ENCODE results near the gene PLD1.

Gene PLD1

DNA sequence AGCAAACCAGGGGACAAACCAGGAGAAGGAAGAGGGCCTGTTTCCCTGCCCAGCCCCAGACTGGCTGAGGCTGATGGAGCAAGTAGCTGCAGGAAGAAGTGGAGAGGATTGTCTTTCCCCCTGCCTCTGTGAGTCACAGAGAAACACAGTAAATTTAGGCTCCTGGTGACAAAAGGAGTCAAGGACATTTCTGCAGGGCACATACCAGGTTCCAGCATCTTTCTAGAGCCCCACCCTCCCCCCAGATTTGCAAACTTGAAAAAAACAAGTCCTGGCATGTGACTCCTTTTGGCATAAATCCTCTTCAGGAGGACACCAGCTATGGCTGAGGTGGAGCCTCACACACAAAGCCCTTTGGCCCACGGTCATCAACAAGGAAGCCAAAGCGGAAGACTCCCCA lies 17.8 kb downstream of the PLD1 start:
- DNase-seq (ENCODE audit: low spot score) = no peak

DNA sequence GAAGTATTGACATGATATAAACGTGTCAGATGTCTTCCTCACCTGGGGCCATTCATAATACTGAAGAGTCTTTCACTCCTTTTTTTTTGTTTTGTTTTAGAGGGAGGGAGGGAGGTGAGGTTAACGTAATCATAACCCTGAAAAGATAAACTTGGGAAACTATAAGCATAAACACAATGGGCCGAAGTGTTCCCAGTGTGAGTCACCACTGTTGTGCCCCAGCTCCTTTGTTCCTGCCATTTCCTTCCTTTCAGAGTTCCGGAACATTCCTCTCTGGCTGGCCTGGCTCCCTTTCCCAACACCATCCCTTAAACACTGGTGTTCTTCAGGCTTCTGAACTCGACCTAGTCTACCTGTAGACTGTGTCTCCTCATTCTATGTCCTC lies 18.6 kb downstream of the PLD1 start:
- no peak for DNase-seq (ENCODE audit: low spot score)

DNA sequence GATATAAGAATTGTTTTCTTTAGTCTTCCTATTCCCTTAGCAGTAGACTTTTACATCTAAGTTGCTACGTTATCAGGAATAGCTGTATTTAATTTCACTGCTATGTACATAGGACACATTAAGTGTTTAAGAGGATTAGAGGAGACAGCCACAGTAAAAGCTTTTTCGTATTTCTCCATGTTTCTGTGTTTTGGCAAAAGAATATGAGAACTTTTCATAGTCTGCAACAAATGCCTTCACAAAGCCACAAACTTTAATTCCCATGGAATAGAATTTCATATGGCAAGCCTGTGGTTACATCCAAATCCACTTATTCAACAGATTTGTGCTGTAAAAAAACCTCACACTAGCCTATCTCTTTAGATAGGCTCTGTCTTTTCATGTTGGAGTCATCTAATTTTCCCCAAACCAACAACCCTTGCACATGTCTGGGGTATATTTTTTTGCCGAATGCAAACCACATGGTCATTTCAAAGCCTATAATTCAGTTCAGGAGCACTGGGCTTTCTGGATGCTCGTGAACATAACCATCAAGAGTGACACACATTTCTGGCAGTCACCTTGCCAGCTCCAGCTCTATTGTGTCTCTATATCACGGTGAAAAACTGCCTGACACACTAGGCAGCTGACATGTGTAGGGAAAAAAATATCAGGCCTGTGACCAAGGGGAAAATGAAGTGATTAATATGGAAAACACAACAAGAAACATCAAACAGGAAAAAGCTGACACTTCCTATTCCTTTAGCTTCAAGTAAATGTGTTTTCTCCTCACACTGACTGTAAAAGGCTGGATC lies 19.2 kb downstream of the PLD1 start:
- DNase-seq (ENCODE audit: low spot score) = no peak

DNA sequence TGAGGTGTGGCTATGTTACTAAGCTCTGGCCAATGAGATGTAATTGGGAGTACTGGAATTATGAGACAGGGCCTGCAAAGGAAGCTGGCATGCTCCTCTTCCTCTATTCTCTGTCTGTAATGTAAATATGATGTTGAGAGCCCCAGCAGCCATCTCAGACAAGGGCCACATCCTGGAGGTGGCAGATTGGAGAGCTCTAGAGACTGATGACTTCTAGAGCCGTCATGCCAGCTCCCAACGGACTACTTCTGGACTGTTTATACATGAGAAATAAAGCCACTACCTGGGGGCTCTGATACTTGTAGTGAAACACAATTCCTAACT lies 19.7 kb downstream of the PLD1 start:
- no peak for DNase-seq (ENCODE audit: low spot score)

DNA sequence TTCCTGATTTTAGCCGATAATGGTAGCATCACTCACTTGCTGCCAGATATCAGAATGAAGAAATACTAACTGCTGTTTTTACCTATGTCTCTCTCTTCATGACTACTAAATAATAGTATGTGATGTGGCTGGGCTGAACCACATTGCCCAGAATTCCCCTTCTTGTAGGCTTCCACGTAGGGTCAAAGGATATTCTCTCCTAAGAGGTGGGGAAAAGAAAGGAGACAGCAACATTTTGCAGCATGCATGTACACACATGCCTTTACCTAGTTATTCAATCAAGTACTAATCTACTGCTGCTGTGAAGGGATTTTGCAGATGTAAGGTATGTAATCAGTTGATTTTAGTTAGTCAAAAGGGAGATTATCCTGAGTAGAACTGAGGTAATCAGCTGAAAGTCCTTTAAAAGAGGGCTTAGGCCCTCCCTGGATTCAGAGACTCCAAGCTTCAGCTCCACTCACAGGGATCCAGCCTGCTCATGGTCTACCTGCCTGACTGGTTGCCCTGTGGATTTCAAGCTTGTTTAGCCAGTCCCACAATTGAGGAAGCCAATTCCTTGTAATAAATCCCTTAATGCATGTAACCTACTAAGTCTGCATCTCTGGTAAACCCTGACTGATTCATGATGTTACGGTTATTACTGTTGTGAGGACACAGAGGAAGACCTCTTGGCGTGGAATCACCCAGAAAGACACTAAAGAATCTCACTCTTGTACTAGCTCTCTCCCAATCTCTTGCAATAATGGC lies 20.4 kb downstream of the PLD1 start:
- DNase-seq (ENCODE audit: low spot score) = no peak

DNA sequence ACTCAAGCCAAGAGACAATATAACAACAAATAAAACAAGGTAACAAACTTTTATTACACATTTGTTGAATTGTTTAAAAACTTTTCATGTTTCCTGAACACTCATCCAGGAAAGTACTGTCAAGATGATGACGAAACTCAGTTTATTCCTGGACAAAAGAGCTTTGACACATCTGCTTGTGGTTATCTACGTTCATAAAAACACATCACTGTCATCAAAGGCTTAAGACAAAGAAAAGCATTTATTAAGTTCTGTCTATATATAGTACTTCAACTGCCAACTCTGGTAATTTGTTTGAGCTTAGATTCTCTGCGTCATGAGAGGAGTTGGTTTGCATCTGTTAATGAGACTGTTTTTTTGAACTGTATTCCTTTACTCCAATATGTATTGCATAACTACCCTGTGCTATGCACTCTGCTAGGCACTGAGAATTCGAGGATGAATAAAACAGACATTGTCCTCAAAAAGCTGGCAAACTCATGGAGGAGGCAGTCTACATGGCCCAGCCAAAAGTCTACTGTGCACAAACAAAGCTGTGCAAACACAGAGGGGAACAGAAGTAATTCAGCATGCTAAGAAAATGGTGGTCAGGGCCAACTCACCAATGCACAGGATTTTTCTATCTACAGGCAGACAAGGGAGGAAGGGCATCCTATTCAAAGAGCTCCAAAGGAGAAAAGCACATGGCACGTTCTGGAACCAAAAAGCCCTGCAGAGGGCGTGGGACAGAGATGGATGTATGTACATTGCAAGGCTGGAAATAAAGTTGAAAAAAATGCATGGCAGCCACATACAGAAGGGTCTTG lies 21.5 kb downstream of the PLD1 start:
- no peak for DNase-seq (ENCODE audit: low spot score)

DNA sequence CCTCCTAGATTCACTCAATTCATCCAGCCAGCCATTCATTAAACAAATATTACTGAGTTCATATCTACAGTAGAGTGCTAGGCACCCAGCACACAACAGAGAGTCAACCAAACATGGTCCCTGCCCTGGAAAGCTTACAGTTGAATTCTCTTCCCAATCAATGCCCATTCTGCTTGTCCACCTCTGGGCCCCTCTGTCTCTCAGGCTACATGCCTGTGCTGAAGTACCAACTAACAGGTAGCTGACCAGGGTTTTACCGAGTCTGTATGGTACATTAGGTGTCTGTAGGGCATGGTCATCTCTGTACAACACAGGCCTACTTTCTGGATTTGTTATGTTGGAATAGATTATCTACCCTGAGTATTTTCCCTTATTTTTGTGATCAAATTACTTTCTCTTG lies 23.3 kb downstream of the PLD1 start:
- no peak for DNase-seq (ENCODE audit: low spot score)

DNA sequence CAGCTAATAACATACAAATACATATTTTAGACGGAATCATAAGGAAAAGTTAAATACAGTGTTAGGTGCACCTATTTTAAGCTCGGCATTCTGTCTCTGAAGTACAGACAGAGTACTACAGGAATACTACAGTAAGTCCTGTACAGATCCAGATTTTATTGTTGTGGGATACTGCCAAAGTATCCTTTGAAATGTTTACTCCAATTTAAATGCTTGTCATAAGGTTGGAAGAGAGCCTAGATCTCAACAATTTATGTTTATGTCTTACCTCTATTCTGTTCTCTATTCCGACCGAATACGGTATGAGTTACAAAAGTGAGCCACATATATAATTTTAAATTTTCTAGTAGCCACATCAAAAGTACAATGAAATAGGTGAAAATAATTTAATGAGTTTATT lies 25.3 kb downstream of the PLD1 start:
- DNase-seq (ENCODE audit: low spot score) = no peak

DNA sequence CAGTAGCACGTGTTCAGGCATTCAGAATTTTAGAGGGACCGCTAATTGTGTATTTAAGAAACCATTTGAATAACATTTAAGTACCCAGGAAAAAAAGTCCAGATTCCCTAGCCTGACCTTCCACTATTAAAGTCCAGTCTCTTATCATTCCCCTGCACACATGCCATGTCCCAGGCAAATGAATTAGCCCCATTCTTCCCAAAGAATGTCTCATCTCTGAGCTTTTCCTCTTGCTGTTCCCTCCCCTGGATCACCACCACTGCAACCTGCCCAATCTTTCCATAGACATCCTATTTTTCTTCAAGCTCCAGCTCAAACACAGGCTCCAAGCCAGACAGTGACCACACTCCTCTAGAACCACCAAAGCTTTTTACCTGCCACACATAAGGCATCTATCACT lies 25.9 kb downstream of the PLD1 start:
- DNase-seq (ENCODE audit: low spot score) = no peak

DNA sequence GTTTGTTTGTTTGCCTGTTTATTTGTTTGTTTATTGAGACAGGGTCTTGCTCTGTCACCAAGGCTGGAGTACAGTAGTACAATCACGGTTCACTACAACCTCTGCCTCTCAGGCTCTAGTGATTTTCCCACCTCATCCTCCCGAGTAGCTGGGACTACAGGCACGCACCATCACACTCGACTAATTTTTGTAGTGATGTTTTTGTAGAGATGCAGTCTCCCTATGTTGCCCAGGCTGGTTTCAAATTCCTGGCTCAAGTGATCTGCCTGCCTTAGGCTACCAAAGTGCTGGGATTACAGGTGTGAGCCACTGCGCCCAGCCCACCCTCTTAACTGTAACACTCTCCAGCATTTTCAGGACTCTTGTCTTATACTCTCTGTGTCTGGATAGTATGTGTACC lies 26.7 kb downstream of the PLD1 start:
- no peak for DNase-seq (ENCODE audit: low spot score)

DNA sequence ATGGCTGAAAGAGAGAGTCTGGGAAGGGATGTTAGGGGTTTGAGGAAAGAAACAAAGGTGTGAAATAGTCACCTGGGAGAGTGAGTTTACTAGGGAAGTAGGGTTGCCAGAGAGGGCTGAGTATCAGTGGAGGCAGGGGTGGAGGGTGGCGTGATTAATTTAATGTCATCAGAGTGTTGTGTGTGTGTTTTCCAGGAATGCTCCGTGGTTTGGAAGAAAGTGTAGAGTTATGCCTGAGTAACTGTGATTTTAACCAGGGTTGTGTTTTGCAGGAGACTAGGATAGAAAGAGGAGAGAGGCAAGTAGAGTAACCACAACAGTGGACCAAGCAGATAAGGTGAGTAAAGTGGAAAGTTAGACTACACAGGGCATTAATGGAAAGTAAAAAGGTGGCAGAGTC lies 27.2 kb downstream of the PLD1 start:
- no peak for DNase-seq (ENCODE audit: low spot score)

DNA sequence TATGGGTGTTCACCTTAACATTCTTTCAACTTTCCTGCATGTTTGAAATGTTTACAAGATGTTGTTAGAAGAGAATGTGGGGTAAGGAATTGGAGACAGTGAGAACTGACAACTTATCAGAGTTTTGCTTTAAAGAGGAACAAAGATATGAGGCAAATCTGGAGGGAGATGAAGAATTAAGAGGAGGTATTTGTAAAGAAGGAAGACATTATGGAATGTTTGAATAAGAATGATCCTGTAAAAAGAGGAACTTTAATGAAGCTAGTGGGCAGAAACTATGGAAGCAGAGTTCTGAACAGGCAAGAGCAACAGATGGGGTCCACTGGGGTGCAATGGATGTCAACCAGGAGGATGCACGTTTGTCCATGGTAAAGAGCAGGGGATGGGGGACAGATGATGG lies 27.7 kb downstream of the PLD1 start:
- DNase-seq (ENCODE audit: low spot score) = no peak

DNA sequence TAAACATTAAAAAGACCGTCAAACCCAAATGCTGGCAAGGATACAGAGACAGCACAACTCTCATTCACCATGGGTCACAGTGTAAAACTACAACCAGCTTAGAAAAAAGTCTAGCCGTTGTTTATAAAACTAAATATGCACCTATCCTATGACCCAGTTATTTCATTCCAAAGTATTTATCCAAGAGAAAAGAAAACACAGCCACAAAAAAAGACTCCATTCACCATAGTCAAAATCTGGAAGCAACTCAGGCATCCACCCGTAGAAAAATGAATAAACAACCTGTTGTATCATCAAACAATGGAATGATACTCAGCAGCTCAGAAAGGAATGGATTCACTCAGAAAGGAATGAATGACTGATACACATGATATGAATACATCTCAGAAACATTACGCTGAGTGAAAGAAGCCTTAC lies 28.6 kb downstream of the PLD1 start:
- no peak for DNase-seq (ENCODE audit: low spot score)

DNA sequence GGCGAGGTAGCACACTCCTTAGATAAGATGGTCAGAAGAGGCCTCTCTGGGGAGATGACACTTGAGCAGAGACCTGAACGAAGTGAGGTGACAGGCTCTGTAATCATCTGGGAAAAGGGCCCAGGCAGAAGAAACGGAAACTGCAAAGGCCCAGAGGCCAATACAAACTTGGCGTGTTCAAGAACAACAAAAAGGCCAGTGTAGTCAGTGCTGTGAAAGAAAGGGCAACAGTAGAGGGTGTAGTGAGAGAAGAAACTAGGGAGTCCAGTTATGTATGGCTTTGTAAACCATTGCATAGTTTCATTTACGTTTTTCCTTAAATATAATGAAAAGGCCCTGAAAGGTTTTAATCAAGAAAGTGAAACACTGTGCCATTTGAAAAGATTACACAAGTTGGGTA lies 31.8 kb downstream of the PLD1 start:
- no peak for DNase-seq (ENCODE audit: low spot score)

DNA sequence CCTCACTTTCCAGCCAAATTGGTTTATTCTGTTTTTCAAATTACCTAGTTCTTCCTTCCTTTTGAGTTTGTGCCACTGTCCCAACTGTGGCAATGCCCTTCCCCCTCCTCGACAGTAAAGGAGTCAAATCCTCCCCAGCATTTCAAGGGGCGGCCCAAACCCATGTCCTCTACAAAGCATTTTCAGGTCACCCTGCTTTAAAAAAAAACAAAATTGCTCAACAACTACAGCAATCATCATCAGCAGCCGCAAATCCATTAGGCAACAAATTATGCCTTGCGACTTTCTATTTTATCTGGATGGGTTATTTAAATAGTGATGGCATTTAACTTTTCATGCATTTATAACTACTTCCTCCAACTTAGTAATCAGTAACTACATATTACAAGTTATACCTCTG lies 32.7 kb downstream of the PLD1 start:
- no peak for DNase-seq (ENCODE audit: low spot score)

DNA sequence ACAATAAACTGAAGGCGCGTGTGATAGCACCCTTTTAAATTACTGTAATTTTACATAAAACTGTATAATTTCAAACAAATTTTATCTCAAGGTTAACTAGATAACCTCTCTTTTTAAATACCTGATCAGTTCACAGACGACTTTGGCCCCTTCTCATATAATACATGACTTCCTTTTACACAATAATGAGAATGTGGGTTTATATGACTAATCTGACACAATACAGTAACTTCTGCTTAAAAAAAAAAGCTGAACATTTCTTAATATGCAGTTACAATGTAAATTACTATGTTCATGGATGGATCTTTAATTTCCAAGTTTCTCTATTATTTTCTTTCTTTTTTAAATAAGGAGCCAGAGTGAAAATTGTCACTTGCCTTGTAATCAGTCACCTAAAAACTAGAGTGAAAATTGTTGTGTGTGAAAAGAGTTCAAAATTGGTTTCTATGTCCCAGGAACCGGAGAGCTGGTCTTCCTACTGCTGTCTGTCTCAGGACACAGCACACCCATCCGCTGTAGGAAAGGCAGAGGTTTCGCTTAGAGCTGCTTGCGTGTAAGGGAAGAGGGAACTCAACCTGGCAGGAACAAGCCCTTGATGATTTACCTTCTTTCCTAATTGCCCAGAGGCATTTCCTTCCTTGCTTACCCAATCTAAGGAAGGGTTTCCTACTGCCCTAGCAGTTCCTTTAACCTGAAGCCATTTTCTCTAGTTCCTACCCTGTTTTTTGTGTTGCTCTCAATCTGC lies 33.3 kb downstream of the PLD1 start:
- no peak for DNase-seq (ENCODE audit: low spot score)

DNA sequence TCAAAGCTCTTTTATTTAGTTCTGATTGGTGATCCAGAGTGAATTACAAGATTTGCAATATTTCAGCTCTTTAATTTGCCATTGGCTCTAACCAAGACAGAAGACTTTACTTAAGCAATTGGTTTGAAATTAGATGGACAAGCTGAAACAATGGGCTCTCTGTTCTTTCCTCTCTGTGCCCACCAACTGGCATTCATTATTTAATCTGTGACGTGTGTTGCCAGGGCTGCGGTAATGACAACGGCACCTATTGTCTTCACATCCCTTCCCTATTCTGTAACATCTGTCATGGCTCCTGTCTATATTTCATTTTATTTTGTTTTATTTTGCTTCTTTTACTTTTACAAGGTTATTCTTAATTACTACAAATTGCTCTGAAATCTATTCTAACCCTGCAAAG lies 33.9 kb downstream of the PLD1 start:
- DNase-seq (ENCODE audit: low spot score) = no peak

DNA sequence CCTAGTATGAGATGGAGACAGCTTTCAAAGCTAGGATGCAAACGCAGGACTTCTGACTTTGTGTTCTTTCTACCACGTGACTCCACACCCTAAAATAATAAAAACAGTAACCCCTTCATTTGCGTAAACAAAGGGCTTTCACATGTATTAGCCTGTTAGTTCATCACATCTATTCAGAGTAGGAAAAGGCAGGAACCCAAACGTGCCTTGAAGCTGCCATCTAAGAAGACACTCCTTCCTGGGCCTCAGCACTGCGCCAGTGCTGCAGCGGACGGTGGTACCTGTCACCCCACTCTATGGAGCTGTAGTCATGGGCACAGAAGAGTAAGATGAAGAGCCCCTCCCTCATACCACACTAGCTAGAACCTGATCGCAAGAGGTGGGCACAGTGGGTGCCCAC lies 34.3 kb downstream of the PLD1 start:
- no peak for DNase-seq (ENCODE audit: low spot score)

DNA sequence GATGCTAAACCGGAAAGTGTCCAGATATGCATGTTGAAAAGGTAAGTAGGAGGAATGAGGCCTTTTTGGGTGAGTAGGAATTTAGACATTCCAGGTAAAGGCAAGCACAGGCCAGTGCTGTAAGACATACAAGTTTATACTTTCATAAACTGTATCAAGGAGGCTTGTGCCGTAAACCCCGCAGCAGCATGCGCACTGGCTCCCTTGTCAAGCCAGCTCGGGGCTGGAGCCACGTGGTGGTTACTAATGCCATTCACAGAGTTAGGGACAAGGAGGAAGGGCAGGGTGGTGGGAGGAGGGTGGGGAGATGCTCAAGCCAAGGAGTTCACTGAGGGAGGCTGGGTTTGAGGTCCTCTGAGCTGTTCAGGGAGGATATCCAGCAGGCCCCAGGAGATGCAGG lies 35.8 kb downstream of the PLD1 start:
- DNase-seq (ENCODE audit: low spot score) = no peak

DNA sequence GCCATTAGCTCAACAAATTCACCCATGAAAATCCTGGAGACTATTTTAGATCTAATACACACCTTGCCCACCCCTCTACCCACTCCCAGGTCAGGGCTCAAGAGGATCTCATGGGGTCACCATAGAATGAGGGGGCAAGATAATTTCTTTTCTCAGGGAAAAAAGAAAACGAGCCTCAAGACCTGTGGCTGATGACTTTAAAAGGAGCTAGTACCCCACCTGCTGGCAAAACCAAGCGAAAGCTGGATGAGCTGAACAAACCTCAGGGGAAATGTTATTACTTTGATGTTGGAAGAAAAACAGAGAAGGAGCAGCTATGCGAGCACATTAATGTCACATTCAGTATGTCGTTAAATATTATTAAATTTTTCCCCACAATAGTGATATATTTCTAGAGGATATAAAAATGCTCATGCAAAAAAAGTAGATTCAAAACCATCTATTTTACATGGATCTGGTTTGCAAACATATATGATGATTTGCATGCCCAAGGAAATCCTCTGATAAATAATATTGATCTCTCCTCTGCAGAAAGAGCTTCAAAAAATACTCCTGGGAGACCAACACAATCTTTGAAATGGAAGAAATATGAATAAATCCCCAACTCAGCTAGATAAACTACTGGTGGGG lies 37.7 kb downstream of the PLD1 start:
- DNase-seq (ENCODE audit: low spot score) = peak; percentile 69

DNA sequence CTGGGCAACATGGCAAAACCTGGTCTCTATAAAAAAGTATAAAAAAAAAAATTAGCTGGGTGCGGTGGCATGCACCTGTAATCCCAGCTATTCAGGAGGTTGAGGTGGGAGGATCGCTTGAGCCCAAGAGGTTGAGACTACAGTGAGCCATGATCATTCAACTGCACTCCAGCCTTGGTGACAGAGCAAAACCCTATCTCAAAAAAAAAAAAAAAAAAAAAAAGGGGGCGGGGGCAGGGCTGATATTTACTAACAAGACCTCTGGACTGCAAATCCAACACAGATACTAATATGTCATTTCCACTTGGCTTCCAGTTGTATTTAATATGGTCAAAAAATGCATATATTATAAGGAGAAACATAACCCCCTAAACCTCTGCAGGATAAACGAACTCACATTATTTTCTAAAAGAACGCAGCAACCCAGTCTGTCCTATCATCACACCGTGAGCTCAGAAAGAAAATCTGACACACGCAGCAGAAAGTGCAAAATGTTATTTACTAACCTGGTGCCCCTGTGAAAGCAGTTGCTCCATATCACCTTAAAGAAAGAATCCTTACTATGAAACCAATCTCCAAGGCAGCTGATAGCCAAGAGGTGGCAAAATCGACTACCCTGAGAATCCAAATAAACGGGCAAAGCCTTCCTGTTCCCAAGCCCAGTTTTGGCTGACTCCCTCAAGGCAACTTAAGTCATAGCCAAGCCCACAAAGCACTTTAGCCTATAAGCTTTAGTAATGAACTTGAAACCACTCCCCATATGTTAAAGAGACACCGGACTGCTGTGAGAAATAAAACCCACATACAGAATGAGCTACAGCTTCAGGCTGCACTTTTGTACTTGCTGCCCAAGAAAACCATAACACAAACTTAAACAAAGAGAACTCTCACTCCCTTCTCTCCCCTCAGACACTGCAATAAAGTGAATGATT lies 39.3 kb downstream of the PLD1 start:
- DNase-seq (ENCODE audit: low spot score) = peak; percentile 48

All from D341Med (cell line).